Measurements from ENCODE around the gene LGALSL. TPM values are rescaled to one million over a fixed set of nuclear protein-coding genes. Genes with fewer than 3 reads are reported as not detected.

Gene LGALSL
- total and polyA plus RNA-seq, 2 of the 13 experiments (the other 11 are each of a cell fraction or from before 2014, with no cell fraction given): 15.4 to 20.0 TPM

DNA sequence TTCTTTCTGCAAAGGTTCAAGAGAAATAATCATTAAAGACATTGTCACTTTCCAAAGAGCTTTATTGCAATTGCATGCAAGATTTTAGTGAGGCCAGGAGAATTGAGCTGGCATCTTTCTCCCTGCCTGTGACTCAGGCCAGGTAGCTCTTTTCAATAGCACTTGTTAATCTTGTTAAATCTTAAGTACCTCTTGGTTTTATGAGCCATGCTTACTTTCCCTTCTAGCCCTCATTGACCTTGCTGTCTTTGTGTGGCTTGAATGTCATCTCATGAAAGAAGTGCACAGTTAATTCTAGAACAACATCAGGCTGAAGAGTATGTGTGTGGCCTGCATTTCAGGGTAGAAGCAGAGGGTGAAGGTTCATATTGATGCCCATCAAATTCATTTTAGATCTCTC, 14.8 kb upstream of the LGALSL start:
- ATAC-seq (no peak), FAIRE-seq (no peak), DNase-seq (ENCODE audit: low spot score) (no peak)
- H3K4me3 ChIP-seq (replicated peaks in 1 of 3; ENCODE audit: insufficient read depth in 1 of 3, low read depth in 2 of 3, low read length in 3 of 3): no peak overlapping the region
- POLR2A ChIA-PET: no interaction called here
- CTCF ChIA-PET (ENCODE audit: low intra/inter-chr PET ratio, low total read pairs): no interaction called here
- no peak overlapping the region for H3K4me2 ChIP-seq (ENCODE audit: low read depth, low read length)
- no peak overlapping the region for H3K9ac ChIP-seq (ENCODE audit: insufficient read depth, low read depth, low read length)
- TF ChIP-seq AGO1 (IDR thresholded peaks at IDR 0.05; ENCODE audit: low read depth, low read length, poor library complexity, severe bottlenecking): no peak
- TF ChIP-seq ZMYM2 (CRISPR knock-in tag; IDR thresholded peaks at IDR 0.05): no peak
- TF ChIP-seq, protein P1, sequence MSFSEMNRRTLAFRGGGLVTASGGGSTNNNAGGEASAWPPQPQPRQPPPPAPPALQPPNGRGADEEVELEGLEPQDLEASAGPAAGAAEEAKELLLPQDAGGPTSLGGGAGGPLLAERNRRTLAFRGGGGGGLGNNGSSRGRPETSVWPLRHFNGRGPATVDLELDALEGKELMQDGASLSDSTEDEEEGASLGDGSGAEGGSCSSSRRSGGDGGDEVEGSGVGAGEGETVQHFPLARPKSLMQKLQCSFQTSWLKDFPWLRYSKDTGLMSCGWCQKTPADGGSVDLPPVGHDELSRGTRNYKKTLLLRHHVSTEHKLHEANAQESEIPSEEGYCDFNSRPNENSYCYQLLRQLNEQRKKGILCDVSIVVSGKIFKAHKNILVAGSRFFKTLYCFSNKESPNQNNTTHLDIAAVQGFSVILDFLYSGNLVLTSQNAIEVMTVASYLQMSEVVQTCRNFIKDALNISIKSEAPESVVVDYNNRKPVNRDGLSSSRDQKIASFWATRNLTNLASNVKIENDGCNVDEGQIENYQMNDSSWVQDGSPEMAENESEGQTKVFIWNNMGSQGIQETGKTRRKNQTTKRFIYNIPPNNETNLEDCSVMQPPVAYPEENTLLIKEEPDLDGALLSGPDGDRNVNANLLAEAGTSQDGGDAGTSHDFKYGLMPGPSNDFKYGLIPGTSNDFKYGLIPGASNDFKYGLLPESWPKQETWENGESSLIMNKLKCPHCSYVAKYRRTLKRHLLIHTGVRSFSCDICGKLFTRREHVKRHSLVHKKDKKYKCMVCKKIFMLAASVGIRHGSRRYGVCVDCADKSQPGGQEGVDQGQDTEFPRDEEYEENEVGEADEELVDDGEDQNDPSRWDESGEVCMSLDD (CRISPR knock-in tag; IDR thresholded peaks at IDR 0.05; ENCODE audit: borderline replicate concordance): no peak
- no peak for TF ChIP-seq ZNF17 (CRISPR knock-in tag; IDR thresholded peaks at IDR 0.05)
- TF ChIP-seq ZFAT (CRISPR knock-in tag; conservative IDR thresholded peaks at IDR 0.05): no peak
- no peak for TF ChIP-seq ZNF607 (CRISPR knock-in tag; IDR thresholded peaks at IDR 0.05; ENCODE audit: borderline replicate concordance)
- TF ChIP-seq HNF4G (IDR thresholded peaks at IDR 0.05; ENCODE audit: borderline replicate concordance, low read depth, low read length): no peak
- TF ChIP-seq HNF4G (CRISPR knock-in tag; IDR thresholded peaks at IDR 0.05; ENCODE audit: borderline replicate concordance, low read depth): no peak
- TF ChIP-seq ZNF30 (CRISPR knock-in tag; IDR thresholded peaks at IDR 0.05): no peak
- TF ChIP-seq SAFB2 (CRISPR knock-in tag; IDR thresholded peaks at IDR 0.05; ENCODE audit: borderline replicate concordance, low read depth): no peak
- TF ChIP-seq, protein P2, sequence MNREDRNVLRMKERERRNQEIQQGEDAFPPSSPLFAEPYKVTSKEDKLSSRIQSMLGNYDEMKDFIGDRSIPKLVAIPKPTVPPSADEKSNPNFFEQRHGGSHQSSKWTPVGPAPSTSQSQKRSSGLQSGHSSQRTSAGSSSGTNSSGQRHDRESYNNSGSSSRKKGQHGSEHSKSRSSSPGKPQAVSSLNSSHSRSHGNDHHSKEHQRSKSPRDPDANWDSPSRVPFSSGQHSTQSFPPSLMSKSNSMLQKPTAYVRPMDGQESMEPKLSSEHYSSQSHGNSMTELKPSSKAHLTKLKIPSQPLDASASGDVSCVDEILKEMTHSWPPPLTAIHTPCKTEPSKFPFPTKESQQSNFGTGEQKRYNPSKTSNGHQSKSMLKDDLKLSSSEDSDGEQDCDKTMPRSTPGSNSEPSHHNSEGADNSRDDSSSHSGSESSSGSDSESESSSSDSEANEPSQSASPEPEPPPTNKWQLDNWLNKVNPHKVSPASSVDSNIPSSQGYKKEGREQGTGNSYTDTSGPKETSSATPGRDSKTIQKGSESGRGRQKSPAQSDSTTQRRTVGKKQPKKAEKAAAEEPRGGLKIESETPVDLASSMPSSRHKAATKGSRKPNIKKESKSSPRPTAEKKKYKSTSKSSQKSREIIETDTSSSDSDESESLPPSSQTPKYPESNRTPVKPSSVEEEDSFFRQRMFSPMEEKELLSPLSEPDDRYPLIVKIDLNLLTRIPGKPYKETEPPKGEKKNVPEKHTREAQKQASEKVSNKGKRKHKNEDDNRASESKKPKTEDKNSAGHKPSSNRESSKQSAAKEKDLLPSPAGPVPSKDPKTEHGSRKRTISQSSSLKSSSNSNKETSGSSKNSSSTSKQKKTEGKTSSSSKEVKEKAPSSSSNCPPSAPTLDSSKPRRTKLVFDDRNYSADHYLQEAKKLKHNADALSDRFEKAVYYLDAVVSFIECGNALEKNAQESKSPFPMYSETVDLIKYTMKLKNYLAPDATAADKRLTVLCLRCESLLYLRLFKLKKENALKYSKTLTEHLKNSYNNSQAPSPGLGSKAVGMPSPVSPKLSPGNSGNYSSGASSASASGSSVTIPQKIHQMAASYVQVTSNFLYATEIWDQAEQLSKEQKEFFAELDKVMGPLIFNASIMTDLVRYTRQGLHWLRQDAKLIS (CRISPR knock-in tag; IDR thresholded peaks at IDR 0.05): no peak
- TF ChIP-seq ISX (CRISPR knock-in tag; conservative IDR thresholded peaks at IDR 0.05): no peak
- no peak for TF ChIP-seq ZNF720 (CRISPR knock-in tag; IDR thresholded peaks at IDR 0.05)
- TF ChIP-seq ZFP37 (CRISPR knock-in tag; IDR thresholded peaks at IDR 0.05; ENCODE audit: borderline replicate concordance): no peak
- TF ChIP-seq HHEX (CRISPR knock-in tag; IDR thresholded peaks at IDR 0.05): no peak
- TF ChIP-seq ZNF724P (CRISPR knock-in tag; IDR thresholded peaks at IDR 0.05; ENCODE audit: borderline replicate concordance): no peak
- H3K9me3 ChIP-seq (ENCODE audit: low read length): no peaks in the 10 kb centered on the region
- H2AFZ ChIP-seq (ENCODE audit: low read length): no peak overlapping the region
- no peaks in the 10 kb centered on the region for H3K27me3 ChIP-seq (ENCODE audit: control insufficient read depth in 1 of 2, insufficient read depth in 2 of 2, low read length in 2 of 2)
- H4K20me1 ChIP-seq (ENCODE audit: insufficient read depth, low read length): no peaks in the 10 kb centered on the region
- intact Hi-C loops (cut with micrococcal nuclease; ENCODE audit: unreplicated experiment): no loop called here
- H3K27ac ChIP-seq (ENCODE audit: extremely low read length, insufficient read depth, low read length): no peak overlapping the region
- H3K79me2 ChIP-seq (ENCODE audit: insufficient read depth, low read length): no peaks in the 10 kb centered on the region
- H3K36me3 ChIP-seq (replicated peaks in 1 of 2; ENCODE audit: control insufficient read depth in 1 of 2, insufficient read depth in 2 of 2, low read length in 2 of 2): no peaks in the 10 kb centered on the region
- peaks cover 5% of the 10 kb centered on the region for H3K4me1 ChIP-seq (ENCODE audit: insufficient read depth, low read length)
- no TSS peak for BruUV-seq (replicated peaks)
- in situ Hi-C loops (cut with HindIII; ENCODE audit: extremely low pct_ligation_motif_present, low pct_unique_long_range_greater_than_20kb): no loop called here
